ENCODE results near the gene TMEM45A.

GRCh38 chr3:100443690-100444089 is 48.7 kb upstream of the TMEM45A start:
- TF ChIP-seq POLR2A (IDR thresholded peaks at IDR 0.05; ENCODE audit: low read length) (no peak), GATA1 (IDR thresholded peaks at IDR 0.05; ENCODE audit: low read depth, low read length) (no peak)
